Neural progenitor cell (in vitro differentiated cells): ENCODE results near the gene KCP.

Experiments used
- EZH2 ChIP-seq: fragments of 200-600 bp; sonication (generic); IDR thresholded peaks from 2 replicates; pipeline ENCODE4 v1.6.1; 2017; ENCODE audit warnings: antibody characterized with exemption, mild to moderate bottlenecking, moderate library complexity
- EZH2phosphoT487 ChIP-seq: fragments of 200-600 bp; sonication (generic); IDR thresholded peaks from 2 replicates; pipeline ENCODE4 v1.6.1; 2017; ENCODE audit warnings: antibody characterized with exemption
- TF ChIP-seq, protein P1 (sequence below): fragments of 200-600 bp; sonication (generic); IDR thresholded peaks from 2 replicates; pipeline ENCODE4 v1.5.1; 2017; ENCODE audit warnings: antibody characterized with exemption, mild to moderate bottlenecking

DNA sequence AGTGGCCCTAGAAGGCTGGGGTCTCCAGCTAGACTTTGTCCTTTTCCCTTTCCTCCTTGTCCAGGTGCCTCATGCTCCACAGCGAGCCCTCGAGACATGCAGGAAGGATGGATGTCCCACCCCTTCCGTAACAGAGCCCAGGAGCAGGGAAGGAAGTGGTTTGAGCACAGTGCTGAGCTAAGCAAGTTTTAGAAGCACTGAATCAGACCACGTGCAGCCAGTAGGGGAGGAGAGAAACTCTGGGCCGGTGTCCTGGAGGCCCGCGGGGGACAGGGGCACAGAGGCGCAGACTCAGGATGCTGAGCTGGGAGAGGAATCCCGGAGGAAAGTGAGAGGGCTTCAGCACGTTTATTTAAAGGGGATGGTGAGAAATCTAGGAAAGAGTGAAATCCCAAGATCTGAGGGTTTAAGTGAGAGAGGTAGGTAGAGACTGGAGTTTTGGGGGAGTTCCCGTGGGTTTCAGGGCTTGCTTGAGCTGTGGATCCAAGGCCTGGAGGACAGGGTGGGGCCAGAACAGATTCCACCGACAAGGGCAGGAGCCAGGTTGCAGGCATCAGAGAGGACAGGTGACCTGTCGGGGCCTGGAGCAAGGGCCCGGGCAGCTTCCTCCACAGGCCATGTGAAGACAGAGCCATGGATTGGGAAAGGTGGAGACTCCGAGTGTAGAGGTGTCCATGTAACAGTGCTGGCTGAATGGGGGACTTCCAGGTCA, 22.8 kb upstream of the KCP start:
- TF ChIP-seq, protein P1, sequence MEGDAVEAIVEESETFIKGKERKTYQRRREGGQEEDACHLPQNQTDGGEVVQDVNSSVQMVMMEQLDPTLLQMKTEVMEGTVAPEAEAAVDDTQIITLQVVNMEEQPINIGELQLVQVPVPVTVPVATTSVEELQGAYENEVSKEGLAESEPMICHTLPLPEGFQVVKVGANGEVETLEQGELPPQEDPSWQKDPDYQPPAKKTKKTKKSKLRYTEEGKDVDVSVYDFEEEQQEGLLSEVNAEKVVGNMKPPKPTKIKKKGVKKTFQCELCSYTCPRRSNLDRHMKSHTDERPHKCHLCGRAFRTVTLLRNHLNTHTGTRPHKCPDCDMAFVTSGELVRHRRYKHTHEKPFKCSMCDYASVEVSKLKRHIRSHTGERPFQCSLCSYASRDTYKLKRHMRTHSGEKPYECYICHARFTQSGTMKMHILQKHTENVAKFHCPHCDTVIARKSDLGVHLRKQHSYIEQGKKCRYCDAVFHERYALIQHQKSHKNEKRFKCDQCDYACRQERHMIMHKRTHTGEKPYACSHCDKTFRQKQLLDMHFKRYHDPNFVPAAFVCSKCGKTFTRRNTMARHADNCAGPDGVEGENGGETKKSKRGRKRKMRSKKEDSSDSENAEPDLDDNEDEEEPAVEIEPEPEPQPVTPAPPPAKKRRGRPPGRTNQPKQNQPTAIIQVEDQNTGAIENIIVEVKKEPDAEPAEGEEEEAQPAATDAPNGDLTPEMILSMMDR = no peak
- no peak for TF ChIP-seq EZH2
- TF ChIP-seq EZH2phosphoT487 = no peak
